HG02885 (cell line): ENCODE data around the gene CITED1.

Experiments used
- ATAC-seq: cut with Tn5 transposase; IDR thresholded peaks from one replicate; pipeline ENCODE4 v1.9.1; 2021; ENCODE audit warnings: mild to moderate bottlenecking; ENCODE audit not compliant: unreplicated experiment, poor library complexity

CITED1 gene

DNA sequence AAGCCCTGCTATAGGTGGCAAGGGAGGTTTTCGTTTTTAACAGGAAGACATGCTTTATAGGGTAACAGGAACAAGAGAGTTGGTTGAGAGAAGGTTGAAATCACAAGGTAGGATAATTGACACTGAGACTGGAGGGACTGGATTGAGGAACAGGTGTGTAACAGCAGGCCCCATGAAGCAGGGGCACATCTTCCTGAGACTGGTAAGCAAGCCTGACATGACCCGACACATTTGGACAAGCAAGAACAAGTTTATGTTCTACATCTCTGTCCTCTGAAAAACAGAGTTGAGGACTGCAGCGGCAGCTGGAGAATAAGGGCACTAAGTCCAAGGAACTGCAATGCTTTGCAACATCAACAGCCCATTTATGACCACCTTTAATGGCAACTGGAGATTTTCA, 33.9 kb downstream of the CITED1 start:
- no peak for ATAC-seq

DNA sequence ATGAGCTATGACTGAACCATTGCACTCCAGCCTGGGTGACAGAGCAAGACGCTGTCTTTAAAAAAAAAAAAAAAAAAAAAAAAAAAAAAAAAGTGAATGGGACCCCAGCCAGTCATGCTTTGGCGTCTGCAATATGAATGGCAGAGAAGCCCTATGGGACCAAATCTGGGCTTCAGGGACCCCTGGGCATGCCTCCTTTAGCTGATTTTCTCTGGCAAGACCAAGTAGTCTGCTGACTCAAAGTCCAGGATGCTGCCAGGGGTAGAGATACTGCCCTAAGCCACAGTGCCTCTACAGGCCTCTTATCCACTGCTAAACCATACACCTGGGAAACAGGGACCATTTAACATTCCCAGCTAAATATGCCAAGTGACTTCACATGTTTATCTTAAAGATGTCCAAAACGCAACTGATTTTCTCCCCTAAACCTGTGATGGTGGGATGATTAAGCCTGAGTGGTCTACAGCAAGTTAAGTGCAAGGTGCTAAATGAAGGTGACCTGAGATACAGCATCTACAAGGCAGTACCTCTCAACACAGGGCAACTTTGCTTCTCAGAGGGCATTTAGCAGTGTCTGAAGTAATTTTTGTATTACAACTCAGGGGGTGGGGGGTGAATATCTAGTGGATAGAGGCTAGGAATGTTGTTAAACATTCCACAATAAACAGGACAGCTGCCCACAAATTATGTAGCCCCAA, 34.5 kb downstream of the CITED1 start:
- ATAC-seq = no peak

DNA sequence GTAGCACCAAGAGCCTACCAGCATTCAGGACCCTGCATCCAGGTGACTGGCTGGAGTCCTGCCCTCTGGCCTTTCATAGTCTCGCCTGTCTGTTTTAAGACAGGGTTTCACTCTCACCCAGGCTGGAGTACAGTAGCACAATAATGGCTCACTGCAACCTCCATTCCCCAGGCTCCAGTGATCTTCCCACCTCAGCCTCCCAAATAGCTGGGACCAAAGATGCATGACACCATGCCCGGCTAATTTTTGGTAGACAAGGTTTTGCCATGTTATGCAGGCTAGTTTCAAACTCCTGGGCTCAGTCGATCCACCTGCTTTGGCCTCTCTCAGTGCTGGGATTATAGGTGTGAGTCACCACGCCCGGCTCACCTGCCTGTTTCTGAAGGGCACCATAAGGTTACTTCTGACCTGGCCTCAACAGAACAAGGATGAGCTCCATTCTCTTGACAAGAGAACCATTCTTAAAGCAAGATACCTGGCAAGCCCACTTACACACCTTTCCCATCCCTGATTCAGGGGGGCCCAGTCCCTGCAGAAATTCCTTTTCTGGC, 35.3 kb downstream of the CITED1 start:
- no peak for ATAC-seq

DNA sequence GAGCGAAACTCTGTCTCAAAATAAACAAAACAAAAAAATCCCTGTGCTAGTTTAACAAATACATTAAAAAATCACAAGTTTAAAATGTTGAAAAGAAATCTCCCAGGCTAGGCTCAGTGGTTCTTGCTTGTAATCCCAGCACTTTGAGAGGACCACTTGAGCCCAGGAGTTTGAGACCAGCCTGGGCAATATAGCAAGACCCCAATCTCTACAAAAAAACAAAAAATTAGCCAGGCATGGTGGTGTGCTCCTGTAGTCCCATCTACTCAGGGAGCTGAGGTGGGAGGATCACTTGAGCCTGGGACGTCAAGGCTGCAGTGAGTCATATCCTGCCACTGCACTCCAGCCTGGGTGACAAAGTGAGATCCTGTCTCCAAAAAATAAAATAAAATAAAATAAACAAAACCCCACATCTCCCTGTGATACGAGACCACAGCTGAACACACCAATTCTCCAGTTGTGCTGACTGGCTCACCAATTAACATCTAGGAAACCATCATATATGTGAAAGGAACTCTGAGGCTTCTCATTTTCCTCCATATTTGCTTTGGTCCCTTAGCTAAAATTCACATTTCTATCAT, 36.0 kb downstream of the CITED1 start:
- no peak for ATAC-seq

DNA sequence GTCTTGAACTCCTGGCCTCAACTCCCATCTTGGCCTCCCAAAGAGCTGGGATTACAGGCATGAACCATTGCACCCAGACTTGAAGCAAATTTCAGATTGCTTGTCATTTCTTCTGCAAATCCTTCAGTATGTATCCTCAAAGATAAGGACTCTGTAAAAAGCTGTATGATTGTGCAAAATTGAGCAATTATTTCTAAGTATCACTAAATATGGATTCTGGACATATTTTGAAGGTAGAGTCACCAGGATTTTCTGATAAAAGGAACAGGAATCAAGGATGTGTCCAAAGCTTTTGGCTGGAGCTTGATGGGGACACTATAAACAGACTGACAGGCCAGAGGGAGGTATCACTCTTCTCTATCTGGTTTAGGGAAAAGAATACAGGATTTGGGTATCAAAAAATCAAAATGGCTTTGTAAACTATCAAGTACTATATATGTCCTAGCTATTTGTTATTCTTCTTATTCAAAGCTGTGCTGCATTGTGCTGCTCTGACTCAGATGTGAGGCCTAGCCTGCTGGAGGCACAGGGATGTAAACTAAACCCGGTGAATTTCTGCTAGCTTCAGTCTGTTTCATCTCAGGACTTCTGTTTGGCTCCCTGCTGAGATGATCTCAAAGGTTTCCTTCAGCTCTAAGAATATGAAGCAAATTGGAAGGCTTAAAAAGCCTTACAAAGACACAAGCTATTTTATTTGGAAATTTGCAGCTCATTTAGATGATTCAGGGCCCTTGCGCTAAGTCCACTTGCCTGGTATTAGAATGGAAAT, 36.9 kb downstream of the CITED1 start:
- no peak for ATAC-seq

DNA sequence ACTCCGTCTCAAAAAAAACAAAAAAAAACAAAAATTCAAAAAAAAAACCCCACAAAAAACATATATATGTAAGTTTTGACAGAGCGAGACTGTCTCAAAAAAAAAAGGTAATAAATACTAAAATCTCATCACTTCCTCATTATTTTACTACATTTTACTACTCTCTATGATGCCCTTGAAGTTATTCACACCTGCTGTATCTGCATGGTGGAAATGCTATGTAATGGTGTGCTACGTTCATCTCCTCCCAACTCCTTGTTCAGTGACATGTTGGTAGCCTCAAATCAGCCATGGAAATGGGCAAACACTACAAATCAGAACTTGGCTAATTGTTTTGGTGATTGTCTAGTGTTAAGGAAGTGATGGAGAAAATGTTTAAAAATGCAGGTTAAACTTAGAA, 40.5 kb downstream of the CITED1 start:
- no peak for ATAC-seq

DNA sequence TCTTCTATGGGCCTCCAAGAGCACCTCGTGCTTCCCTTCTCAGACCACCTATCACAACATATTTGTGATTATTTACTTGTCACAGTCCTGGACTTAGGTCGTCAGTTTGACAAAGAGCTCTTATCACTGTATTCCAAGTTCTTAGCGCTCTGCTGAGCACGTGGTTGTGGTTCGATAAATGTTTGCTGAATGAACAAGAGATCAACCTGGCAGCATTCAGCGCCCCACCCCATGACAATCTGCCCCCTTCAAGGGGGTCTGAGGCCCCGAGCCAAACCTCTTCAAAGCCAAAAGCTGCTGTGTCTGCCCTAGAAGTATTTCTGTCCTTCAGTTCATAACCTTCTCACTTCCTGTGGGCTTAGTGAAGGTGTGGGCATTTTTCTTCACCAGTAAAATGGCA, 43.6 kb downstream of the CITED1 start:
- ATAC-seq = no peak

DNA sequence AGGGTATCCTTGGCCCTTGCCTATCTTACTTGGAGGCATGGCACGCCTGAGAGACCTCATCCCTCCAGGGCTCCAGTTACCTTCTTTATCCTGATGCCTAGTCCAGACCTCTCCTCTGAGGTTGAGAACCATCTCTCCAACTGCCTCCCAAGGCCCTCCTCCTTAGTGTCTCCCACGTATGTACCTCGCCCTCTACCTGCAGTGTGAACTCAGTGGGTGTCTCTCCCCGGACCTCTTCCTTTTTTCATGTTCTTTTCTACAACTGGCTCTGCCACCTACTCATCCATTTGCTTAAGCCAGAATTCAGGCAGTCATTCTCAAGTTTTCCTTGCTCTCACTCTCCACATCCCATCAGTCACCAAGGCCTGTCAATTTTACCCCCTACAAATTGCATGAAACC, 45.3 kb downstream of the CITED1 start:
- ATAC-seq = no peak

DNA sequence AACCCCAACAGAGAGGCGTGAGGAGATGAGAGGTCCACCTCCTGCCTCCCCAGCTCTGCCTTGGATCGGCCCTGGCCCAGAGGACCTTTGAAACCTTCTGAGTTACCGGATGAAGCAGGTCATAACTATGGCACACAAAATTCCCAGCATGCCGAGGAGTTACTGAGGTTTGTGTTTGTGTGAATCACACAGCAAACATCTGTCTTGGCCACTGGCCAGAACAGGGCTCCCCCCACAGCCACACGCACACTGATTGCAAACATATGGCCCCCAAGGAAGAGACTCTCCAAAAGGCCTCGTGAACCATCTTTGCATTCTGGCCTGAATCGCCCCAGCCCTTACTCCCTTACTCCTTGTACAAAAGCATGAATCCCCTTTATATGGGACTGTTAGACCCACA, 47.5 kb downstream of the CITED1 start:
- no peak for ATAC-seq

DNA sequence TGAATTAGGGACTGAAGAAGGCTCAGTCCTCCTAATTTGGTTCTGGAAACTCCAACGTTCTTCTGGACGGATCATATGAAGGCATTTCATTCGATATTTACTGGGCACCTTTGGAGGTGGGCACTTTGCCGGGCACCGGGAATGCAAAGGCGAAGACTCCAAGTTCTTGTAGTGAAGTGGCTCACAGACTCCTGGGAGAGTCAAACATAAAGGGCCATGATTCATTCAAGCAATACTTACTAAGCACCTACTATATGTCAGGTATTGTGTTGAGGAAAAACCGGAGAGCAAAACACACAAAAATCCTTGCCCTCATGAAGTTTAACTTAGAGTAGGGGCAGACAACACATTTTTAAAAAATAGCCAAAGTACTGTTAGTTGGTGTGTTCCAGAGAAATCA, 49.9 kb downstream of the CITED1 start:
- no peak for ATAC-seq

DNA sequence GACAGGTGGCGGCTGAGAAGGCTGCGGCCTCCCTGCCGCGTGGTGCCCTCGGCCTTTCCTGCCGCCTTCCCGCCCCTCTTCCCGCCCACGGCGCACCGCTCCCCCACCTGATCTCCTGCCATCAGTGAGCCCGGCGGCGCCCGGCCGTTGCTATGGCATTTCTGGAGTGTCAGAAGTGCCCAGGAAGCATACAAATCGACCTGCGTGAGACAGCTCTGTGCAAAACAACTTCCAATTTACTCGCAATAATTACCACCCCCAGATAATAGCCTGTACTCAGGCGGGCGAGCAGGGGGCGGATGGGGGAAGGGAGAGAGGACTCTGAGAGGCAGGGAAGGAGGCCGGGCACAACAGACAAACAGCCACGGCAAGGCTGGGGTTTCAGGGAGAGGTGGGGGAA, 50.3 kb downstream of the CITED1 start:
- no peak for ATAC-seq

DNA sequence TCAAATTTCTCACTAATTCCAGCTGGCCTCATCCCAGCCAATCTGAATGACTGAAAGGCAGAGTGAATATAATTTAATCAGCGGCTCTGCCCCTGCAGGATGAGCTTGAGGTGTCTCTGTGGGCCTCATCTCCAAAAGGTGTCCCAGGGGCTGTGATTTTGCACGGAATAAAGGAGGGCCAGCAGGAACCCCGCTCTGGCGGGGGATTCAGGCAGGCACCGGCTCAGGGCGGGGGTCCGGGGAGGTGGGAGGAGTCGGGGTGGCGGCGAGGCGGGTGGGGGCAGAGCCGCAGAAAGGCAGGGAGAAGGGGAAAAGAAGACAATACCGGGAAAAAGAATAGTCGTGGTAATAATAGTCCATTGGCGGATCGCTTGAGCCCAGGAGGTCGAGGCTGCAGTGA, 50.9 kb downstream of the CITED1 start:
- no peak for ATAC-seq

DNA sequence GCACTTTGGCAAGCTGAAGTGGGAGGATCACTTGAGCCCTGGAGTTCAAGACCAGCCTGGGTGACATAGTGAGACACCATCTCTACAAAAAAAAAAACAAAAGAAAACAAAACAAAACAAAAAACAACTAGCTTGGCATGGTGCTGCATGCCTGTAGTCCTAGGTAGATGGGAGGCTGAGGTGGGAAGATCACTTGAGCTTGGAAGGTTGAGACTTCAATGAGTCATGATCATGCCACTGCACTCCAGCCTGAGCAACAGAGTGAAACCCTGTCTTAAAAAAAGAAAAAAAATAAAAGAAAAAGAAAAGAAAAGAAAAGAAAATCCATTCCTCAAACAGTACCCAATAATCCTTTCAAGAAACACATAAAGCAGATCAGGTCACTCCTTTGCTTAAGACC, 52.0 kb downstream of the CITED1 start:
- ATAC-seq = no peak
